GM19324 (cell line): ENCODE results near the gene RBKS.
"Not testable (repeated sequence)": the region's sequence is repeated elsewhere in the genome, so short reads cannot be mapped to it uniquely, and the experiment has no call there.

Experiments used
- ATAC-seq: cut with Tn5 transposase; IDR thresholded peaks from one replicate; pipeline ENCODE4 v1.9.1; 2021; ENCODE audit warnings: mild to moderate bottlenecking, moderate library complexity; ENCODE audit not compliant: unreplicated experiment, low FRiP score

RBKS gene

GRCh38 chr2:27875089-27875881 is 14.9 kb downstream of the RBKS start:
- no peak for ATAC-seq

DNA sequence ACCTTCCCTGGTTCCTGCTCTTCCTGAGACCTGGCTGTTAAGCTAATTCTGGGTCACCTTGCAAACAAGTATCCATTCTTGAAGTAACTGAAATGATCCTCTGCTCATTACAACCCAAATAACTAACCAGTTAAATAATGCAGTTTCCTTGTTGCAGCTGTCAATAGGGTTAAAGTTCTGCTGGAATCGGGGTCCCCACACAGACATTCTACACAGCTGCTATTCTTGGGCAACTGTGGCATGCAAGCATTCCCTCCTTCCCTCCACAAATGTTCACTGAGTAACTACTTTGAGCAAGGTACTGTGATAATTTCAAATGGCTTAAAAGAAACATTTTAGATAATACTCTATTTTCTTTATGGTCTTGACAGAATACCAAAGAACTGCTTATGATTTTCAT is 17.1 kb downstream of the RBKS start:
- ATAC-seq: no peak

GRCh38 chr2:27871802-27872201 is 18.4 kb downstream of the RBKS start:
- no peak for ATAC-seq

DNA sequence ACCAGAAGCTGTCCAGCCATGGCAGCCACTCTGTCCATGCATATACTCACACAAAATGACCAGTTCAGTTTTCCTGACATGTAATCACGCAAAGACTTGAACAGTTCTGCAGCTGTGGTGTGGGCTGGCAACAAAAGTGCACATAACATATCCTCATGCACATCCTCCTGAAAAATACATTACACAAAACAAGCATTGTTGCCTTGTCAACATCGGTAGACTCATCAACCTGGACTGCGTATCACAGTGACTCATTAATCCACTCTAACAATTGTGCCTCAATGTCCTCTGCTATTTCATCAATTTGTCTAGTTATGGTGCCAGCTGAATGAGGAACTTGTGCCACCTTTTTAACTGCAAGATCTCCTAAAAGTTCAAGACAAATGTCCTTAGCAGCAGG is 19.5 kb downstream of the RBKS start:
- no peak for ATAC-seq

- no peak for ATAC-seq
These were observed 20.4 kb downstream of the RBKS start for GRCh38 chr2:27869763-27870162.

DNA sequence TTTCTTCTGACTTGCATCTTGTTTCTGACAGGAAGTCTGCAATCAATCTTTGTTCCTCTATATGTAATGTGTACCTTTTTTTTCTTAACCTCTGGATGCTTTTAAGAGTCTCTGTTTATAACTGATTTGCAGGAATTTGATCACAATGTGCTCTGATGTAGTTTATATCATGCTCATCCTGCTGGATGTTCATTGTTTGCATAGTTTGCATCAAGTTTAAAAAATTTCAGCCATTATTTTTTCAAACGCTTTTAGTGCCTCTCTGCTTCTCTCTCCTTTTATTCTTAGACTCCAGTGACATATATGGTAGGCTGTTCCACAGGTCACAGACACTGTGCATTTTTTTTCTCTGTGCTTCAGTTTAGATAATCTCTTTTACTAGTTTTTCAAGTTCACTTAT is 23.9 kb downstream of the RBKS start:
- ATAC-seq: no peak

- not testable (repeated sequence) for ATAC-seq
These were observed 26.2 kb downstream of the RBKS start for GRCh38 chr2:27863955-27864354.

DNA sequence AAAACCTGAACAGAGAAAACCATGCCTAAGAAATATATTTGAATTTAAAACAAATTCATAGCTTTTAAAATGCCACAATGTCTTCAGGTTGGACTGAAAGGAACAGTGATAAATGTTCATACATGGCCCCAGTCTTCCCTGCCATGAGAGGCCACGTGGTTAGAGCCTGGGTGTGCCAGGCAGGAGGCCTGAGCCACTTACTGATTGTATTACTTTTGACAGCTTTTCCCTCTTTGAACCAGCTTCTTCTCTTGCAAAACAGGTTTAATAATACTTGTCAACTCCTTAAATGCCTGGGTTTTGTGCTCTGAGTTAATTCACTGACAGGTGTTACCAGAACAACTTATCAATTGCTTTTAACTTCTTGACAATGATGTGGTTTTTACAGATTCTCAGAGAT is 27.0 kb downstream of the RBKS start:
- ATAC-seq: no peak

DNA sequence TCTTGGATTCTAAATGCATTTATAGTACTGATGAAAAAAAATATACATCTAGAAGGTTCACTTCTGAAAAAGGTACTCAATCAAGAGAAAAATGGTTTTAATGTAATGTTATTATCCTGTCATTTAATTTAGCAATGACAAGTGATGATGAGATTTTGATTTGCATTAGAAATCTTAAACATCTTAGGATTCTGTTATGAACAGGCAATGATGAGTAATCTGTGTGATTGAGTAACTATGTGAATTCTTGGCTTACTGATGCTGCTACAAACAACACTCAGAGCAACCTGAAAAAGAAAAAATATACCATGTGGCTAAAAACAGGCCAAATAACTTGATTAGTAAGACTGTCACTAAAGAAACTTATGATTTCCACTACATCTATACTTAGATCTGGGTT is 30.1 kb downstream of the RBKS start:
- ATAC-seq: no peak

GRCh38 chr2:27857417-27858172 is 32.6 kb downstream of the RBKS start:
- ATAC-seq: no peak

GRCh38 chr2:27856956-27857355 is 33.2 kb downstream of the RBKS start:
- no peak for ATAC-seq

DNA sequence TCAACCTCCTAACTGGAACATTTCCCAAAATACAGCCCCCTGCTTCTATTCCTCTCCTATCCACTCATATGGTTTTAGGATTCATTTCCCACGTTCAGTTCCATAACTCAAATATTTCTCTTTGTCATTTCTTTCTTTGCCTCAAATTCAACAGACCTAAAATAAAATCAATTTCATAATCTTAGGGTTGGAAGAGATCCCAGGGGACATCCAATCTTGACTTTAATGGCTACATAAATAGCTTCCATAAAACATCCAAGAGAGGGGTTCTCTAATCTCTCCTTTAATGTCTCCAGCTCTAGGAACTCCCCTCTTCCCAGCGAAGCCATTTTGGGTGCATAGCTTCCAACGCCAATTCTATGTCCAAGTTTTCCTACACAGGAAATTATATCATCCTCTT is 33.8 kb downstream of the RBKS start:
- ATAC-seq: no peak

GRCh38 chr2:27855476-27855875 is 34.7 kb downstream of the RBKS start:
- no peak for ATAC-seq

GRCh38 chr2:27854229-27854862 is 35.8 kb downstream of the RBKS start:
- ATAC-seq: no peak

GRCh38 chr2:27852691-27853090 is 37.5 kb downstream of the RBKS start:
- no peak for ATAC-seq

GRCh38 chr2:27849558-27850205 is 40.5 kb downstream of the RBKS start:
- ATAC-seq: no peak

GRCh38 chr2:27847333-27847732 is 42.9 kb downstream of the RBKS start:
- no peak for ATAC-seq

- ATAC-seq: no peak
These were observed 45.3 kb downstream of the RBKS start for GRCh38 chr2:27844821-27845255.

- ATAC-seq: no peak
These were observed 46.2 kb downstream of the RBKS start for GRCh38 chr2:27843992-27844391.

DNA sequence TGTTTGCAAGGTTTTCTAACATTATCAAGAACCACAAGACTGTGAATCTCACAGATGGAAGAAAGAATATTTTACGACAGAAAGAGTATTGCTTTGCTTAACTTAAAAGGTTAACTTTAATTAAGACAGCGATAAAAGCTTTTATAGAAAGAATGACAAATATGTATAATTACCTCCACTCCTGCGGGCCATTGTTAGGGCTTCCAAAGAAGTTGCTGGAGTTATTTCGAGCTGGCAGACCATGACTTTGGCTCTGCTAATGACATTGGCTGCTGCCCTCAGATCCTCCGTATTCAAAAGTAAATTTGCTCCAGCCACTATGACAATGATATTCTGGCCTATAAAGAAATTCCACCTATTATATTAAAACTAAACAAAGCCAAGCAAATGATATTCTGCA is 47.3 kb downstream of the RBKS start:
- ATAC-seq: no peak

- ATAC-seq: no peak
These were observed 51.1 kb downstream of the RBKS start for GRCh38 chr2:27839022-27839618.
